A673 (cell line): Measurements from ENCODE around the gene MTMR12. TPM values are rescaled to one million over a fixed set of nuclear protein-coding genes. Genes with fewer than 3 reads are reported as not detected.

Source experiments
- BruUV-seq: library from RNA; stranded (reverse); fragments of 400-500 nt; replicated peaks from 2 replicates; lab custom pipeline; 2021; lab: Mats Ljungman, UMichigan
- CTCF ChIA-PET: fragments of 300-600 bp; sonication (Branson Sonifier 250); formaldehyde crosslinking; loops from one replicate; lab custom pipeline; 2022; ENCODE audit warnings: antibody characterized with exemption; lab: Charles Lee
- POLR2A ChIA-PET: fragments of 300-600 bp; sonication (Branson Sonifier 250); formaldehyde crosslinking; loops from one replicate; lab custom pipeline; 2022; ENCODE audit warnings: antibody characterized with exemption; ENCODE audit not compliant: low non-redundant PET; lab: Charles Lee
- DNase-seq: peaks from one replicate; pipeline ENCODE4 v3.0.0-alpha.2; 2015; ENCODE audit warnings: low spot score
- H3K27ac ChIP-seq: fragments of 200-600 bp; sonication (generic); 2 replicates; pipeline ENCODE4 v1.5.1; 2016; ENCODE audit warnings: mixed run types, low read depth, mild to moderate bottlenecking, mixed read lengths, antibody characterized with exemption, low read length; ENCODE audit not compliant: poor library complexity, severe bottlenecking
- H3K27me3 ChIP-seq: fragments of 200-600 bp; sonication (generic); replicated peaks from 2 replicates; pipeline ENCODE4 v1.6.1; 2017; ENCODE audit warnings: mixed run types, low read depth, mild to moderate bottlenecking, mixed read lengths, antibody characterized with exemption, low read length; ENCODE audit not compliant: insufficient read depth, poor library complexity
- H3K36me3 ChIP-seq: fragments of 200-600 bp; sonication (generic); 2 replicates; pipeline ENCODE4 v1.6.1; 2016; ENCODE audit warnings: mixed run types, mild to moderate bottlenecking, mixed read lengths, antibody characterized with exemption, low read length; ENCODE audit not compliant: insufficient read depth, poor library complexity, severe bottlenecking
- H3K4me1 ChIP-seq: fragments of 200-600 bp; sonication (generic); 2 replicates; pipeline ENCODE4 v1.6.1; 2017; ENCODE audit warnings: mixed run types, mild to moderate bottlenecking, mixed read lengths, antibody characterized with exemption, low read length; ENCODE audit not compliant: insufficient read depth, poor library complexity, severe bottlenecking
- H3K4me3 ChIP-seq: fragments of 200-600 bp; sonication (generic); 2 replicates; pipeline ENCODE4 v1.5.1; 2016; ENCODE audit warnings: low read depth, mixed run types, mild to moderate bottlenecking, mixed read lengths, low read length; ENCODE audit not compliant: poor library complexity, severe bottlenecking
- H3K9me3 ChIP-seq: fragments of 200-600 bp; sonication (generic); 2 replicates; pipeline ENCODE4 v1.6.1; 2016; ENCODE audit warnings: mixed run types, low read depth, mild to moderate bottlenecking, mixed read lengths, antibody characterized with exemption, low read length; ENCODE audit not compliant: poor library complexity, severe bottlenecking
- CTCF ChIP-seq: fragments of 300-800, 200-600 bp; sonication (generic); conservative IDR thresholded peaks from 2 replicates; pipeline ENCODE4 v1.5.1; 2017; ENCODE audit warnings: low read depth, mild to moderate bottlenecking, antibody characterized with exemption, low read length, moderate library complexity, mixed read lengths
- EZH2 ChIP-seq: fragments of 200-600 bp; sonication (generic); IDR thresholded peaks from 2 replicates; pipeline ENCODE4 v1.6.1; 2017; ENCODE audit warnings: borderline replicate concordance, low read depth, mild to moderate bottlenecking, mixed read lengths, antibody characterized with exemption, low read length; ENCODE audit not compliant: poor library complexity, severe bottlenecking
- intact Hi-C: fragments of 100-400 bp; cut with micrococcal nuclease; formaldehyde crosslinking; loops from one replicate; pipeline ENCODE4 v1.10.0; 2022; ENCODE audit not compliant: unreplicated experiment
- total RNA-seq: library from RNA; stranded (reverse); gene quantifications from 2 replicates; pipeline ENCODE4 v1.2.3, GENCODE V29; 2021

The MTMR12 gene
- total RNA-seq, 1 experiment from 2014 or later = 35.8 TPM

DNA sequence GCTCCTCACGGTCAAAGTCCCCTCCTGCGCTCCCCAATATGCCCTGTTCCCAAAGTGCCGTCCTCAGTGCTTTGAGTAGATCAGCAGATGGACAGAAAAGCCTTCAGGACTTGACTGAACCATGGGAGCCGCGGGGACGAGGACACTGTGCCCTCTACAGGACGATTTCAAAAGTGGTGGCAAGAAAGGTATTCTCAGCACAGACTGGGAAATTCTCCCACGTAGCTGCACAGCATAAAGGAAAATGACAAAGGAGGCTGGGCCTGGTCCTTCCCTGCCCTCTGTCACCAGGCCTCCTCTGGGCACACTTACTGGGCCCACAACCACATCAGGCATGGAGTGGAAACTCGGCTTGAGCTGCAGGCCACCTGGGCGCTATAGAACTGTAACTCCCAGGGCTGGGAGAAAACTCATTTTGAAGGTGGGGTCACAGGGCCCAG is 16.7 kb upstream of the MTMR12 start:
- peak; percentile 72 for DNase-seq
- Histone ChIP-seq H3K27me3 (no peaks in the 10 kb centered on the region), H3K36me3 (no peaks in the 10 kb centered on the region), H3K4me1 (no peaks in the 10 kb centered on the region), H3K4me3 (no peak overlapping the region), H3K9me3 (no peaks in the 10 kb centered on the region), H3K27ac (no peak overlapping the region)
- TF ChIP-seq EZH2 (no peak), CTCF (peak; percentile 76)
- ChIA-PET CTCF (interaction anchor here (0.6 to 1.6 kb wide), 3 partner anchors 97 to 261 kb away, joined by 3 to 10 read pairs (median 5); no protein-coding TSS in a partner anchor), POLR2A (no interaction called here)
- intact Hi-C loops = loop anchor here (1.0 kb wide), 1 partner anchor 97 kb away; no protein-coding TSS in a partner anchor
- no TSS peak for BruUV-seq

GRCh38 chr5:32326216-32326772 is 13.6 kb upstream of the MTMR12 start:
- H3K27ac ChIP-seq = no peak overlapping the region
- H3K27me3 ChIP-seq = no peaks in the 10 kb centered on the region
- ChIA-PET CTCF (no interaction called here), POLR2A (no interaction called here)
- H3K36me3 ChIP-seq = no peaks in the 10 kb centered on the region
- no TSS peak for BruUV-seq
- DNase-seq = no peak
- H3K4me1 ChIP-seq = no peaks in the 10 kb centered on the region
- intact Hi-C loops = no loop called here
- H3K4me3 ChIP-seq = no peak overlapping the region
- TF ChIP-seq CTCF (no peak), EZH2 (no peak)
- no peaks in the 10 kb centered on the region for H3K9me3 ChIP-seq

DNA sequence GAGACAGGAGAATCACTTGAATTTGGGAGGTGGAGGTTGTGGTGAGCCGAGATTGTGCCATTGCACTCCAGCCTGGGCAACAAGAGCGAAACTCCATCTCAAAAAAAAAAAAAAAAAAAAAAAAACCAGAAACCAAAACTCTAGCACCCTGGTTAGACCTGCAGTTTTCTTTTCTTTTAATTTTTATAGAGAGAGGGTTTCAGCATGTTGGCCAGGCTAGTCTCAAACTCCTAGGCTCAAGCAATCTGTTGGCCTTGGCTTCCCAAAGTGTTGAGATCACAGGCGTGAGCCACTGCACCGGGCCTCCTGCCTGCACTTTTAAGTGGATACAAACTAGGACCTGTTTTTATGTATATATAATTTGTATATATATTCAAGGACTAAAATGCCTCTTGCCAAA is 12.9 kb upstream of the MTMR12 start:
- no peak for DNase-seq
- intact Hi-C loops = no loop called here
- POLR2A ChIA-PET = no interaction called here
- TF ChIP-seq EZH2 (no peak), CTCF (no peak)
- BruUV-seq = no TSS peak
- H3K4me3 ChIP-seq = no peak overlapping the region
- no peaks in the 10 kb centered on the region for H3K4me1 ChIP-seq
- H3K9me3 ChIP-seq = no peaks in the 10 kb centered on the region
- CTCF ChIA-PET = interaction anchor here (0.7 kb wide), 1 partner anchor 94 kb away, joined by 3 read pairs; no protein-coding TSS in a partner anchor
- no peak overlapping the region for H3K27ac ChIP-seq
- H3K36me3 ChIP-seq = no peaks in the 10 kb centered on the region
- H3K27me3 ChIP-seq = no peaks in the 10 kb centered on the region
